Peyer's patch (tissue), 4 donors: ENCODE results near the gene MKI67.

Source experiments
- POLR2A ChIP-seq, 2 donors: fragments of 450-650 bp; IDR thresholded peaks; one replicate each; pipeline ENCODE4 v1.5.1; 2017; ENCODE audit warnings: antibody characterized with exemption in 2 of 2, mild to moderate bottlenecking in 2 of 2, moderate library complexity in 2 of 2
- TF ChIP-seq, protein P1 (sequence below), 6 experiments: fragments of 450-650 bp in 4 of 6; fragments of 200-600 bp in 2 of 6; sonication (generic) in 1 of 6; IDR thresholded peaks; one replicate each; pipeline ENCODE4 v1.5.1; 2017 to 2019; ENCODE audit warnings: antibody characterized with exemption in 6 of 6, mild to moderate bottlenecking in 3 of 6, moderate library complexity in 1 of 6

DNA sequence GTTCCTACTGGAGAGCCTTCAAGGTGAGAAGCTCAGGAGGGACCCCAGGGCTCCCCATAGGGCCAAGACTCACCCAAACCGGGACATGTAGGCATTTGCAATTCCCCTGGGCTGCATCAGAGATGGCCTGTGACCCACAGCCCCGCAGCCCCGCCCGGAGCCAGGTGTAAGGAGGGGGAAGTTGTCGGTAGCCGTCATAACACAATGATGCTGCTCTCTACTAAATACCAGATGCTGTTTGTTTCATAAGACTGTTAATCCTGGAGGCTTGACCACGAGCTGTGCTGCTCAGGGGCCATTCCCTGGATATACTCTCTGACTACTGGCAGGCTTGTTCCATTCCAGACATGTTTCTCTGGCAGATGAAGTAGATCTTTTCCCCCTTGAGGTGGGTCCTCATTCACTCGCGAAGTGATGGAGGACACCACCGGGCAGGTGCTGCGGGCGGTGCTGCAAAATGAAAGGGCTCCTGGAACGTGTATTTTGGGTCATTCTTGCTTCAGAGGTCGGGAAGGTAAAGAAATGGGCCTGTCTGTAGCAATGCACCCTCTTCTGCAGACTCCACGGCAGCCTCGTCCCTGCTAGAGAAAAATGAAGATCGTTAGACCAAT lies 61.1 kb downstream of the MKI67 start:
- TF ChIP-seq, protein P1, sequence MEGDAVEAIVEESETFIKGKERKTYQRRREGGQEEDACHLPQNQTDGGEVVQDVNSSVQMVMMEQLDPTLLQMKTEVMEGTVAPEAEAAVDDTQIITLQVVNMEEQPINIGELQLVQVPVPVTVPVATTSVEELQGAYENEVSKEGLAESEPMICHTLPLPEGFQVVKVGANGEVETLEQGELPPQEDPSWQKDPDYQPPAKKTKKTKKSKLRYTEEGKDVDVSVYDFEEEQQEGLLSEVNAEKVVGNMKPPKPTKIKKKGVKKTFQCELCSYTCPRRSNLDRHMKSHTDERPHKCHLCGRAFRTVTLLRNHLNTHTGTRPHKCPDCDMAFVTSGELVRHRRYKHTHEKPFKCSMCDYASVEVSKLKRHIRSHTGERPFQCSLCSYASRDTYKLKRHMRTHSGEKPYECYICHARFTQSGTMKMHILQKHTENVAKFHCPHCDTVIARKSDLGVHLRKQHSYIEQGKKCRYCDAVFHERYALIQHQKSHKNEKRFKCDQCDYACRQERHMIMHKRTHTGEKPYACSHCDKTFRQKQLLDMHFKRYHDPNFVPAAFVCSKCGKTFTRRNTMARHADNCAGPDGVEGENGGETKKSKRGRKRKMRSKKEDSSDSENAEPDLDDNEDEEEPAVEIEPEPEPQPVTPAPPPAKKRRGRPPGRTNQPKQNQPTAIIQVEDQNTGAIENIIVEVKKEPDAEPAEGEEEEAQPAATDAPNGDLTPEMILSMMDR (IDR thresholded peaks at IDR 0.05), result no peak
- TF ChIP-seq POLR2A (IDR thresholded peaks at IDR 0.05), result no peak
